HG03175 (cell line): ENCODE results near the gene MOAP1.
"Not testable (repeated sequence)": the region's sequence is repeated elsewhere in the genome, so short reads cannot be mapped to it uniquely, and the experiment has no call there.

Experiments used
- ATAC-seq: cut with Tn5 transposase; IDR thresholded peaks from one replicate; pipeline ENCODE4 v1.9.1; 2021; ENCODE audit warnings: mild to moderate bottlenecking, moderate library complexity; ENCODE audit not compliant: unreplicated experiment

The MOAP1 gene

GRCh38 chr14:93186466-93186865 lies 1.8 kb upstream of the MOAP1 start:
- no peak for ATAC-seq

- peak; percentile 1 for ATAC-seq
Observed at GRCh38 chr14:93185349-93185720, 638 bp upstream of the MOAP1 start.

DNA sequence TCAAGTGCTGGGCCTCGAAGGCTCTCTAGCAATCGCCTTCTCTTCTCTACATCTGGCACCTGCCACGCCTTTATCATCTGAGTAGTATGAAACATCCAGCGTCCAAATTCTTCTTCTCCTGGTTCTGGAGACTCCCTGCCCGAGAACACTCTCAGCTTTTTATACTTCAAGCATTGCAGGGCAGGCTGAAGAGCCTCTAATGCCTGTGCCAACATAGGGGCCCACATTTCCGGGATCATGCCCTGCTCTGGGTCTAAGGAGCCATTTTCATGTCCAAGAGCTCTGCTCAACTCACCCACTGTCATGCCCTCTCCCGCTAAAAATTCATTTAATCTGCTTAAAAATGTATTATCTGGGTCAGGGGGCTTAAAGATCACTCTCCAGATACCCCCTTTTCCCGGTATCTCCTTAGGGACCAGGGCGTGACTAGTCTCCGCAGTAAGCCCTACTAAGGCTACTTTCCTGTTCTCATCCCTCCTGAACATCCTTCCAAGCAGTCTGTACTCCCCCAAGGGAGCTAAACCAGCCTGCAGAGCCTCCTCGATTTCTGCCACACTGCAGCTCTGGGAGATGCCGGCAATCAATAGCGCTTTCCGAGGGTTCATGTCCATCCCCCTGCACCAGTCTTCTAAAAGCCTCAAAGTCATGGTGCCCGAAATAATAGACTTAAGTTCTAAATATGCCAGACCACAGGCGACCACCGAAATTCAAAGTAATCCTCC lies 940 bp downstream of the MOAP1 start:
- no peak for ATAC-seq

DNA sequence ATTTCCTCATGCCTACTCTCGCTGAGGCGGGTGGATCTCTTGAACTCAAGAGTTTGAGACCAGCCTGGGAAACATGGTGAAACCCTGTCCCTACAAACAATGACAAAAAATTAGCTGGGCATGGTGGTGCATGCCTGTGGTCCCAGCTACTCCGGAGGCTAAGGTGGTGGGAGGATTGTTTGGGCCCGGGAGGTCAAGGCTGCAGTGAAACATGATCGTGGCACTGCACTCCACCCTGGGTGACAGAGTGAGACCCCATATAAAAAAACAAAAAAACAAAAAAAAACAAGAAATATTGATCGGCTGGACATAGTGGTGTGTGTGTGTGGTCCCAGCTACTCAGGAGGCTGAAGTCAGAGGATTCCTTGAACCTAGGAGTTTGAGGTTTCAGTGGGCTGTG lies 9.2 kb downstream of the MOAP1 start:
- no peak for ATAC-seq

GRCh38 chr14:93174731-93175130 lies 10.0 kb downstream of the MOAP1 start:
- not testable (repeated sequence) for ATAC-seq

DNA sequence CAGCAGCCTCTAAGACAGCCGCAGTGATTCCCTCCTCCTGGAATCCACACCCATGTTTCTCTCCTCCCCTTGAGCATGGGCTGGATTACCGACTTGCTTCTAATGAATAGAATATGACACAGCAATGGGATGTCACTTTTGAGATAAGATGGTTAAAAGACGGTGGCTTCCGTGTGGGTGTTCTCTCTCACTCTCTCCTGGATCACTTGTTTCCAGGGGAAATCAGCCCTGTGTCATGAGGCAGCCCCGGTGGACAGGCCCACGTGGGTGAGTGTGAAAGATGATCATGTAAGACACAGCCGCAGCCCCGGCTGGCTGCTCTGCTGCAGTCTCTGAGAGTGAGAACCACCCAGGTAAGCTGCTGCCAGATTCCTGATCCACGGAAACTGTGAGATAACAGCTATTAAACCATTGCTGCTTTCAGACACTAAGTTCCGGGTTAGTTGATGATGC lies 10.7 kb downstream of the MOAP1 start:
- no peak for ATAC-seq

DNA sequence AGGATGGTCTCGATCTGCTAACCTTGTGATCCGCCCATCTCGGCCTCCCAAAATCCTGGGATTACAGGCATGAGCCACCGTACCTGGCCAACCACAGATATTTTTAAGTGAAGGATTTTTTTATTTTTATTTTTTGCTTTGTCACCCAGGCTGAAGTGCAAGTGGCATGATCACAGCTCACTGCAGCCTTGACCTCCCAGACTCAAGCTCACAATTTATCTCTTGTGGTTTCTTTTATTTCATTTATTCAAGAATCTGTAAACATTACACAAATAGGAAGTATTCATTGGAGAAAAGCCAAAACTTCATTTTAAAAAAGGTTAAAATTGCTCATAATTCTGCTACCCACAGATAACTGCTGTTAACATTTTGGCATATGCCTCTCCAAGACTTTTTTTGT lies 13.3 kb downstream of the MOAP1 start:
- no peak for ATAC-seq

DNA sequence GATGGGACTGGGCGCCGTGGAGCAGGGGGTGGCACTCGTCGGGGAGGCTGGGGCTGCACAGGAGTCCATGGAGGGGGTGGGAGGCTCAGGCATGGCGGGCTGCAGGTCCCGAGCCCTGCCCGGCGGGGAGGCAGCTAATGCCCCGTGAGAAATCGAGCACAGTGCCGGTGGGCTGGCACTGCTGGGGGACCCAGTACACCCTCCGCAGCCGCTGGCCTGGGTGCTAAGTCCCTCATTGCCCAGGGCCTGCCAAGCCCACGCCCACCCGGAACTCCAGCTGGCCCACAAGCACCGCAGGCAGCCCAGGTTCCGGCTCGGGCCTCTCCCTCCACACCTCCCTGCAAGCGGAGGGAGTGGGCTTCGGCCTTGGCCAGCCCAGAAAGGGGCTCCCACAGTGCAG lies 14.6 kb downstream of the MOAP1 start:
- not testable (repeated sequence) for ATAC-seq

DNA sequence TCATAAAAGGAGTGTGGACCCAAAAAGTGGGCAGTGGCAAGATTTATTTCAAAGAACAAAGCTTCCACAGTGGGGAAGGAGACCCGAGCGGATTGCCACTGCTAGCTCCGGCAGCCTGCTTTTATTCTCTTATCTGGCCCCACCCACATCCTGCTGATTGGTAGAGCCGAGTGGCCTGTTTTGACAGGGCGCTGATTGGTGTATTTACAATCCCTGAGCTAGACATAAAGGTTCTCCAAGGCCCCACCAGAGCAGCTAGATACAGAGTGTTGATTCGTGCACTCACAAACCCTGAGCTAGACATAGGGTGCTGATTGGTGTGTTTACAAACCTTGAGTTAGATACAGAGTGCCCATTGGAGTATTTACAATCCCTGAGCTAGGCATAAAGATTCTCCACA lies 15.1 kb downstream of the MOAP1 start:
- ATAC-seq, result not testable (repeated sequence)

- not testable (repeated sequence) for ATAC-seq
Observed at GRCh38 chr14:93168610-93169009, 16.1 kb downstream of the MOAP1 start.

- not testable (repeated sequence) for ATAC-seq
Observed at GRCh38 chr14:93165271-93166265, 19.1 kb downstream of the MOAP1 start.

DNA sequence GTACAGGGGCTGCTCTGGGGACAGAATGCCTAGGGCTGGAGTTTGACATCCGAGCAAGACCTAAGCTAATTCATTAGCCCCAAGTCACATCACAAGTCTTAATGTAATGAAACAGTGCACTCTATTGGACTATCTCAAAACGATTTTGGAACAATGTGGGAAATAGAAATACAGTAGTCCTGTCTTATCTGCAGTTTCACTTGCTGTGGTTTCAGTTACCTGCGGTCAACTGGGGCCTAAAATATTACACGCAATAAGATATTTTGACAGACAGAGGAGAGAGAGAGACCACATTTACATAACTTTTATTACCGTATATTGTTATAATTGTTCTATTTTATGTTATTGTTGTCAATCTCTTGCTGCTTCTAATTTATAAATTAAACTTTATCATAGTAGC lies 21.1 kb downstream of the MOAP1 start:
- no peak for ATAC-seq

DNA sequence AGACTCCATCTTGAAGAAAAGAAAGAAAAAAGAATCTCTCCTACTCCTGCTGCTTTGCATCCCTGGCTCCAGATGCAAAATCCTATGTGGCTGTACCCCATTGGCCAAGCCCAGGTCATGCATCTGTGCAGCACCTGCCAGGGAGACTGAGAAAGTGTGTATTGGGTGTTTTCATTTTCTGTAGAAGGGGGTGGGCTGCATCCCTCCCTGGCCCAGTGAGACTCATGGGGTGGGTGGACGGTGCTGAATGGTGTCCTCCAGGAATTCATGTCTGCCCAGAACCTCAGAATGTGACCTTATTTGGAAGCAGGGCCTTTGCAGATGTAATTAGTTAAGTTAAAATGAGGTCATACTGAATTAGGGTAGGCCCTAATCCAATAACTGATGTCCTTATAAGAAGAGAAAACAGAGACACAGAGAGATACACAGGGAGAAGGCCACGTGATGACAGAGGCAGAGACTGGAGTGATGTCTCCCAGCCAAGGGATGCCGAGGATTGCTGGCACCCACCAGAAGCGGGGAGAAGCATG lies 23.2 kb downstream of the MOAP1 start:
- ATAC-seq, result no peak

- no peak for ATAC-seq
Observed at GRCh38 chr14:93160353-93160801, 24.3 kb downstream of the MOAP1 start.

- not testable (repeated sequence) for ATAC-seq
Observed at GRCh38 chr14:93159625-93160352, 24.9 kb downstream of the MOAP1 start.

GRCh38 chr14:93158349-93158748 lies 26.3 kb downstream of the MOAP1 start:
- ATAC-seq, result not testable (repeated sequence)

DNA sequence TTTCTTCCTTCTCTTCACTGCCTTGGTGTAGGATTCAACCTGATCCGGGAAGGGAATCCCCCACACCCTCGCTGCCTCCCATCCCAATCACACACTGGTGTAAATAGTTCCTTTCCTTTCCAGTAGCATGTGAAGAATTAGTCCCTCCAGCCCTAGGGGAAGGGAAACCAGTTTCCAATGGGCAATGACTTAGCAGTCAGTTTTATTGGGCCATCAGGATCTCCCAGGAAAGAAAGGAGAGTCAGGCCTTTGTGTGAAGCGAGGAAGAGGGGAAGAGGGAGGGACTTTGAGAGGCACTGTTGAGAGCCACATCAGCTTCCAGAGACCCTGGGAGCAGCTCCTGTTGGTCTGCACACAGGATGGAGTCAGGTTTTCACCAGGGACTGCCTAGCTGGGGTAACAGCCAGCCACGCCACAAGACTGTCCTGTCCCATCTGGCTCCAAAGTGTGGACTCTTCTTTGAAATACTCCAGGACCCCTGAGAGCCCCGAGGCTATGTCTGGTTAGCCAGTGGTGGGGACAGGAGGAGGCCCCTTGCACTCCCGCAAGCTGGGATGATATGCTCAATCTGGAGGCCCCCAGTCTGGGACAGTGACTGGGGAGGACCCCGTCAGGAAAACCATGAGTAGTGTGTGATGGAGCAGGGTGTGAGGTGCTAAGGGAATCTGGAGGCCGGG lies 27.9 kb downstream of the MOAP1 start:
- ATAC-seq, result no peak

GRCh38 chr14:93155667-93156066 lies 29.0 kb downstream of the MOAP1 start:
- ATAC-seq, result no peak

- no peak for ATAC-seq
Observed at GRCh38 chr14:93153121-93153520, 31.6 kb downstream of the MOAP1 start.
